ENCODE measurements around the gene OR6X1.

OR6X1 gene

GRCh38 chr11:123707606-123708205, 46.6 kb downstream of the OR6X1 start:
- TF ChIP-seq, protein P1, sequence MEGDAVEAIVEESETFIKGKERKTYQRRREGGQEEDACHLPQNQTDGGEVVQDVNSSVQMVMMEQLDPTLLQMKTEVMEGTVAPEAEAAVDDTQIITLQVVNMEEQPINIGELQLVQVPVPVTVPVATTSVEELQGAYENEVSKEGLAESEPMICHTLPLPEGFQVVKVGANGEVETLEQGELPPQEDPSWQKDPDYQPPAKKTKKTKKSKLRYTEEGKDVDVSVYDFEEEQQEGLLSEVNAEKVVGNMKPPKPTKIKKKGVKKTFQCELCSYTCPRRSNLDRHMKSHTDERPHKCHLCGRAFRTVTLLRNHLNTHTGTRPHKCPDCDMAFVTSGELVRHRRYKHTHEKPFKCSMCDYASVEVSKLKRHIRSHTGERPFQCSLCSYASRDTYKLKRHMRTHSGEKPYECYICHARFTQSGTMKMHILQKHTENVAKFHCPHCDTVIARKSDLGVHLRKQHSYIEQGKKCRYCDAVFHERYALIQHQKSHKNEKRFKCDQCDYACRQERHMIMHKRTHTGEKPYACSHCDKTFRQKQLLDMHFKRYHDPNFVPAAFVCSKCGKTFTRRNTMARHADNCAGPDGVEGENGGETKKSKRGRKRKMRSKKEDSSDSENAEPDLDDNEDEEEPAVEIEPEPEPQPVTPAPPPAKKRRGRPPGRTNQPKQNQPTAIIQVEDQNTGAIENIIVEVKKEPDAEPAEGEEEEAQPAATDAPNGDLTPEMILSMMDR (conservative IDR thresholded peaks at IDR 0.05; ENCODE audit: control insufficient read depth, insufficient read depth, low read depth, low read length) = peak; percentile 84

GRCh38 chr11:123707206-123707605, 47.1 kb downstream of the OR6X1 start:
- TF ChIP-seq, protein P1 (conservative IDR thresholded peaks at IDR 0.05; ENCODE audit: control insufficient read depth, insufficient read depth, low read depth, low read length) = no peak
- DNase-seq (ENCODE audit: low read depth) = no peak
- H3K4me3 ChIP-seq (ENCODE audit: control insufficient read depth, low read depth, low read length) = no peak overlapping the region

More at GRCh38 chr11:123707606-123708205, 46.6 kb downstream of the OR6X1 start:
- DNase-seq (ENCODE audit: low read depth) = peak; percentile 69
- H3K4me3 ChIP-seq (ENCODE audit: control insufficient read depth, low read depth, low read length) = no peak overlapping the region

- TF ChIP-seq, protein P1 (conservative IDR thresholded peaks at IDR 0.05; ENCODE audit: control insufficient read depth, insufficient read depth, low read depth, low read length) = no peak
- DNase-seq (ENCODE audit: low read depth) = no peak
Observed at GRCh38 chr11:123704341-123704740, 50.0 kb downstream of the OR6X1 start.

More at GRCh38 chr11:123704341-123704740, 50.0 kb downstream of the OR6X1 start:
- H3K4me3 ChIP-seq (ENCODE audit: control insufficient read depth, low read depth, low read length) = no peak overlapping the region

Data from fibroblast of mammary gland (primary cell).